Measurements from ENCODE around the gene DPPA5. TPM values are rescaled to one million over a fixed set of nuclear protein-coding genes. Genes with fewer than 3 reads are reported as not detected.

Gene DPPA5
- total RNA-seq, 1 donor from 2014 or later, result not detected

DNA sequence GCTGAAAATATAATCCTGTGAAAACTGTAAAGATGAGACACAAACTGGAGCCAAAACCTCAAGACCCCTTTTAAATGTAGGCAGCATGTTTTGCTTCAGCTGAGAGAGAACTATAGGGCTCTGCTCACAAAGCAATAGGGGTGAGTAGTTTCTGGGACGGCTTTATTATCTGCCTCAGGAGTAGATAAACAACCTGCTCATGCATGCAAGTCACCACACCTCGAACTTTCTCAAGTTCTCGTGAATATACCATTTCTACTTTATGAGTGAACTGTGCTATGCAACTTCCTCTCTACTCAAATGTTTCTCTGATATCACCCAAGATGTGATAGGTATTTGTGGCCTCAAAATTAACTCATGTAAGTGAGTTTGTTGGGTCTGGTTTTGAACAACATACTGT is 23.1 kb upstream of the DPPA5 start:
- Histone ChIP-seq H3K27ac (no peak overlapping the region), H3K4me3 (no peak overlapping the region), H3K4me1 (no peaks in the 10 kb centered on the region), H3K9me3 (peaks cover 3% of the 10 kb centered on the region), H3K27me3 (ENCODE audit: low read depth) (no peaks in the 10 kb centered on the region), H3K36me3 (no peaks in the 10 kb centered on the region)
- intact Hi-C loops (cut with DNase I), result no loop called here
- ATAC-seq (no peak), DNase-seq (no peak)
- TF ChIP-seq, protein P1, sequence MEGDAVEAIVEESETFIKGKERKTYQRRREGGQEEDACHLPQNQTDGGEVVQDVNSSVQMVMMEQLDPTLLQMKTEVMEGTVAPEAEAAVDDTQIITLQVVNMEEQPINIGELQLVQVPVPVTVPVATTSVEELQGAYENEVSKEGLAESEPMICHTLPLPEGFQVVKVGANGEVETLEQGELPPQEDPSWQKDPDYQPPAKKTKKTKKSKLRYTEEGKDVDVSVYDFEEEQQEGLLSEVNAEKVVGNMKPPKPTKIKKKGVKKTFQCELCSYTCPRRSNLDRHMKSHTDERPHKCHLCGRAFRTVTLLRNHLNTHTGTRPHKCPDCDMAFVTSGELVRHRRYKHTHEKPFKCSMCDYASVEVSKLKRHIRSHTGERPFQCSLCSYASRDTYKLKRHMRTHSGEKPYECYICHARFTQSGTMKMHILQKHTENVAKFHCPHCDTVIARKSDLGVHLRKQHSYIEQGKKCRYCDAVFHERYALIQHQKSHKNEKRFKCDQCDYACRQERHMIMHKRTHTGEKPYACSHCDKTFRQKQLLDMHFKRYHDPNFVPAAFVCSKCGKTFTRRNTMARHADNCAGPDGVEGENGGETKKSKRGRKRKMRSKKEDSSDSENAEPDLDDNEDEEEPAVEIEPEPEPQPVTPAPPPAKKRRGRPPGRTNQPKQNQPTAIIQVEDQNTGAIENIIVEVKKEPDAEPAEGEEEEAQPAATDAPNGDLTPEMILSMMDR (IDR thresholded peaks at IDR 0.05), result no peak

DNA sequence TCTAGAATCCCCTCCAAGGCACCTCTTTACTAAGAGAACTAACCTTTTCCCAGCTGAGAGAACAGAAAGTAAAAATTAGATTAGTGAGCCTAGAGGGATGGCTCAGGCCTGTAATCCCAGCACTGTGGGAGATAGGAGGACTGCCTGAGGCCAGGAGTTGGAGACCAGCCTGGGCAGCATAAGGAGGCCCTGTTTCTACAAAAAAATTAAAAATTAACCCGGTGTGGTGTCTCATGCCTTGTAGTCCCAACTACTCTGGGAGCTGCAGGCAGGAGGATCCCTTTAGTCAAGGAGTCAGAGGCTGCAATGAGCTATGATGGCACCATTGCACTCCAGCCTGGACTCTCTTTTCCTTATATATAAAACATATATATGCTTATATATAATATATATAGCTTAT is 21.1 kb upstream of the DPPA5 start:
- DNase-seq (no peak), ATAC-seq (no peak)
- no peaks in the 10 kb centered on the region for H3K4me1 ChIP-seq
- H3K27ac ChIP-seq, result no peak overlapping the region
- no peaks in the 10 kb centered on the region for H3K27me3 ChIP-seq (ENCODE audit: low read depth)
- TF ChIP-seq, protein P1 (IDR thresholded peaks at IDR 0.05), result no peak
- intact Hi-C loops (cut with DNase I), result no loop called here
- H3K4me3 ChIP-seq, result no peak overlapping the region
- no peaks in the 10 kb centered on the region for H3K36me3 ChIP-seq
- peaks cover 8% of the 10 kb centered on the region for H3K9me3 ChIP-seq

DNA sequence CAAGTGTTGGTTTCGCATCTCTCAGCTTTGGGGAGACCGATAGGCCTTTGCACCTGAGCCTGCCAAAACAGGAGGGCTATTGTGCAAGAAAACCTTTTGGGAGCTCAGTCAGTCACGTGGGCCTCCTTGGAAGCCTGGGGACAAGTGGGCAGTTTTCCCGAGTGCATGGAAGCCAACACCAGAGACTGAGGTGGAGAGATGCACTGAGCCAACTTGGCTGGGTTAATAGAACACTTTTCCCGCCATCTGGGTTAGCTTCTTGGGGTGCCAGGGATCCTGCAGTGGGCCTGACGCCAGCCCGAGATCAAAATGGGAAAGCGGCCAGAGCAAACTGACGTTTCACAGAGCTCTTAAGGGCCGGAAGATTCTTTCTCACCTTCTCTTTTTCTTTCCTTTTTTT is 18.4 kb upstream of the DPPA5 start:
- Histone ChIP-seq H3K4me1 (no peaks in the 10 kb centered on the region), H3K9me3 (peaks cover 8% of the 10 kb centered on the region), H3K4me3 (no peak overlapping the region), H3K27me3 (ENCODE audit: low read depth) (no peaks in the 10 kb centered on the region), H3K36me3 (no peaks in the 10 kb centered on the region), H3K27ac (no peak overlapping the region)
- TF ChIP-seq, protein P1 (IDR thresholded peaks at IDR 0.05), result no peak
- no peak for DNase-seq
- intact Hi-C loops (cut with DNase I), result no loop called here
- no peak for ATAC-seq

DNA sequence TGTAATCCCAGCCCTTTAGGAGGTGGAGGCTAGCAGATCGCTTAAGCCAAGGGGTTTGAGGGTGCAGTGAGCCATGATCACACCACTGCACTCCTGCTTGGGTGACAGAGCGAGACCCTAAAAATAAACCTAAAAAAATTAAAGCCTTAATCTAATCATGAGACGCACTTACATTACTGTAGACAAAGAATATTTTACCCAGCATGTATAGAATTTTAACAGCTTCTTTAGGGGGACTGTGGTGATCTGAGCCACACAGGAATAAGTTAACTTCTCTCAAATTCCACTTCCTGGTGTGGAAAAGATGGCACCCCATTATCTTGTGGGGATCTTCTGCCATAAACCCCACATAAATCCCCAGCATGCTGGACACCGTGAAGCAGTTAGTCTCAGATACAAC is 17.9 kb upstream of the DPPA5 start:
- H3K27me3 ChIP-seq (ENCODE audit: low read depth), result no peaks in the 10 kb centered on the region
- DNase-seq (no peak), ATAC-seq (no peak)
- no peak overlapping the region for H3K4me3 ChIP-seq
- no peaks in the 10 kb centered on the region for H3K4me1 ChIP-seq
- no peak overlapping the region for H3K27ac ChIP-seq
- peaks cover 8% of the 10 kb centered on the region for H3K9me3 ChIP-seq
- intact Hi-C loops (cut with DNase I), result no loop called here
- TF ChIP-seq, protein P1 (IDR thresholded peaks at IDR 0.05), result no peak
- no peaks in the 10 kb centered on the region for H3K36me3 ChIP-seq

DNA sequence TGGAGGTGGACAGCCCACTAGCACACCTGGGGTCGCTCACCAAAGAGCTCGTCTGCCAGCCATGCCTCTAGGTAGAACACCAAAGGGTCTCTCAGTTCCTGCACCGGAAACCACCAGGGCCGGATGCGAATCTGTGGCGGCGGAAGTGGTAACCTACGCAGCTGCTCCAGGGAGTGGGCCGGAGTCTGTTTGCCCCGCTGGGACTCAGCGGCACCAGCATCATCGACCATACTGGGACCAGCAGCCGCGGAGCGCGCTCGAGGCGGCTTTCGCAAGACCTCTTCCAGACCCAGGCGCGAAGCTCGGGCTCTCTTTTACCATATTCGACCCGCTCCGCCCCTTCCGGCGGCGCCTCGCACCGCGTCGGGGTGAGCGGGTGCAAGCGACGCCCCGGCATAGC is 15.5 kb upstream of the DPPA5 start, which contains the start of gene OOEP:
Gene OOEP, minus strand, starts transcription at position 335 of the 400 bp plus-strand sequence. Its CDS starts 105 bp downstream, at position 230.
- no peak within 1 kb of the TSS for H3K4me3 ChIP-seq
- H3K27me3 ChIP-seq (ENCODE audit: low read depth), result no peaks in the 10 kb centered on the region
- no peaks in the 10 kb centered on the region for H3K4me1 ChIP-seq
- peaks cover 8% of the 10 kb centered on the region for H3K9me3 ChIP-seq
- no peak for DNase-seq
- TF ChIP-seq, protein P1 (IDR thresholded peaks at IDR 0.05), result no peak
- intact Hi-C loops (cut with DNase I), result no loop called here
- no peak for ATAC-seq
- no peak within 1 kb of the TSS for H3K27ac ChIP-seq
- no peaks in the 10 kb centered on the region for H3K36me3 ChIP-seq

DNA sequence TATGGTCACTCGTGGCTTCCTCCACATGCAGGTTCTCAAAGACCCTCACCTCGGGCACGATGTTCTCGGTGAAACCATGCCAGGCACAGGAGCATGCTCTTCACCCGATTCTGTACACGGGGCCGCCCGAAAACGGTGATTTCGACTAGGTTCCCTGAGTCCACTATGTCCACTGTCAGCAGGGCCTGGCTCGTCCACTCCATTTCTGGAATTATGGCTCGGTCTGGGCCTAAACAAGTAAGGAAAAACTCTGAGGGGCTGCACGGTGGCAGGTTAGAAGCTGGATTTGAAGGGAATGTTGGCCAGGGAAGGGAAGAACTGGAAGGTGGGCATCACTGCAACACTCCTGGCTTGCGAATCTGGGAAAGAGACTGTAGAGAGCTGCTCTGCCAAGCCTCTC is 15.1 kb upstream of the DPPA5 start:
- TF ChIP-seq, protein P1 (IDR thresholded peaks at IDR 0.05), result no peak
- DNase-seq (no peak), ATAC-seq (no peak)
- no peaks in the 10 kb centered on the region for H3K4me1 ChIP-seq
- no peak overlapping the region for H3K27ac ChIP-seq
- H3K36me3 ChIP-seq, result no peaks in the 10 kb centered on the region
- no peak overlapping the region for H3K4me3 ChIP-seq
- peaks cover 8% of the 10 kb centered on the region for H3K9me3 ChIP-seq
- intact Hi-C loops (cut with DNase I), result no loop called here
- no peaks in the 10 kb centered on the region for H3K27me3 ChIP-seq (ENCODE audit: low read depth)

Measured in lower lobe of right lung (tissue), 2 donors.